HAP-1 (cell line): Measurements from ENCODE around the gene INPP5F.

Experiments
- DNase-seq, 2 experiments: peaks; one replicate each; pipeline ENCODE4 v3.0.0-alpha.2; 2016 to 2020; ENCODE audit warnings: low spot score in 2 of 2
- H3K27me3 ChIP-seq: fragments of 250-450 bp; sonication (Bioruptor Pico); 2 replicates; pipeline ENCODE4 v1.5.1; 2020; ENCODE audit warnings: low read depth, mild to moderate bottlenecking, moderate library complexity
- H3K36me3 ChIP-seq: fragments of 250-450 bp; sonication (Bioruptor Pico); replicated peaks from 2 replicates; pipeline ENCODE4 v1.5.1; 2020; ENCODE audit warnings: mild to moderate bottlenecking
- H3K4me1 ChIP-seq: fragments of 250-450 bp; sonication (Bioruptor Pico); 2 replicates; pipeline ENCODE4 v1.5.1; 2020; ENCODE audit warnings: mild to moderate bottlenecking
- H3K4me3 ChIP-seq: fragments of 250-450 bp; sonication (Bioruptor Pico); 2 replicates; pipeline ENCODE4 v1.5.1; 2020; ENCODE audit warnings: mild to moderate bottlenecking, moderate library complexity
- H3K9me3 ChIP-seq: fragments of 250-450 bp; sonication (Bioruptor Pico); 2 replicates; pipeline ENCODE4 v1.5.1; 2020; ENCODE audit warnings: mild to moderate bottlenecking, moderate library complexity
- in situ Hi-C: fragments of 300-500 bp; cut with MboI; formaldehyde crosslinking; loops from 3 replicates; pipeline ENCODE4 v1.14.3; 2020; ENCODE audit warnings: low sequenced_read_pairs, inconsistent platforms, mixed read lengths

Gene INPP5F

DNA sequence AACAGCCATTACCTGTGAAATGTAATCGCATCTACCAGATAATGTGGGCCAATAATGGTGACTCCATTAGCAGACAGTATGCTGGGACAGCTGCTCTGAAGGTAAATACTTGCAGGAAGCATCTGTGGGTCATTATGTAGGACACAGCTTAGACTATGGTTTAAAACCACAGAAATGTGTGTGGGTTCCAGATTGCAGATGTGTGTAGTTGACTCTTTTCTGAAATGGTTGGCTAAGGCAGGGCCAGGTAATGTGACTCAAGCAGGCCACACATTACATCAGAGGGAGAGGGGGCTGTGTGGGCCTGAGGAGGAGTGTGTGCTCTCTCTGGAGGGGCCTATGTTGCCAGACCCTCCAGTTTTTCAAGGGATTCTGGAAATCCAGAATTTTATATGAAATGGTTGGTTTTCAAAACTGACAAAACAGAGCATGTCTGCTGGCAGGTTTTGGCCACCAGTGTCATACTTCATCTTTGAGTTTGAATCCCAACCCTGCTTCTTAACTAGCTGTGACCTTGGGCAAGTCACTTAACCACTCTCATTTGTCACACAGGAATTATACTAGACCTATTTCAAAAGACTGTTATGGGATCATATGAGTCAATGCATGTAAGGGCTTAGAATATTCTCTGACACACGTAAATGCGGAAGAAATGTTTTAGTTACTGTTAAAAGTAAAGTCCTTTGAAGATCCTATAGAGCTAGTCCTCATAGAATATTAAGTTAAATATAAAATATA lies 82.3 kb downstream of the INPP5F start:
- in situ Hi-C loops = no loop called here
- no peaks in the 10 kb centered on the region for H3K27me3 ChIP-seq
- H3K36me3 ChIP-seq = no peaks in the 10 kb centered on the region; the same call in none of the 2 replicates
- H3K9me3 ChIP-seq = no peaks in the 10 kb centered on the region
- no peak overlapping the region for H3K4me3 ChIP-seq
- no peak for DNase-seq
- no peaks in the 10 kb centered on the region for H3K4me1 ChIP-seq

- Histone ChIP-seq H3K27me3 (no peaks in the 10 kb centered on the region), H3K4me3 (no peak overlapping the region), H3K9me3 (no peaks in the 10 kb centered on the region), H3K36me3 (no peaks in the 10 kb centered on the region; the same call in 1 of the 2 replicates), H3K4me1 (no peaks in the 10 kb centered on the region)
- in situ Hi-C loops = no loop called here
- DNase-seq = no peak
Observed at GRCh38 chr10:119811122-119811521, 85.3 kb downstream of the INPP5F start.

- no peak for DNase-seq
Observed at GRCh38 chr10:119812684-119813083, 86.8 kb downstream of the INPP5F start.

DNA sequence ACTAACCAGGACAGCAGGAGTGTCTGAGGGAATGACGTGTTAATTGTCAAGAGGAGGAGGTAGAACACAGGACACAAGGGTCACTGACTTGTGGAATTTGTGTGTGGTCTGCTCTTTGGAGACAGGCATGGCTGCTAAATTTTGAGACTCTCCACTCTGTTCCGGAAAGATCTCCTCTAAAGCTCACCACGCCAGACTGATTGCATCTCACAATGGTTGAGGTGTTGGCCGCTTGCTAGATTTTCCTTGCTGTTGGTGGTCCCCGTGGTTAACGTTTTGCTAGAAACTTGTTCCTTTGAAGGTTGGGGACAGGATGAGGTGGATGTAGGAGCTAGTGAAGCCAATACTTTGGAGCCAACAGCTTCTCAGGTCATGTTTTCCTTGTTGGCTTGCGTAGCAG lies 89.8 kb downstream of the INPP5F start:
- in situ Hi-C loops = no loop called here
- Histone ChIP-seq H3K4me1 (no peaks in the 10 kb centered on the region), H3K4me3 (no peak overlapping the region), H3K36me3 (no peaks in the 10 kb centered on the region), H3K9me3 (no peaks in the 10 kb centered on the region), H3K27me3 (no peaks in the 10 kb centered on the region)
- DNase-seq = no peak

More at GRCh38 chr10:119812684-119813083, 86.8 kb downstream of the INPP5F start:
- H3K9me3 ChIP-seq = no peaks in the 10 kb centered on the region
- in situ Hi-C loops = no loop called here
- H3K4me3 ChIP-seq = no peak overlapping the region
- no peaks in the 10 kb centered on the region for H3K36me3 ChIP-seq
- H3K4me1 ChIP-seq = no peaks in the 10 kb centered on the region
- H3K27me3 ChIP-seq = no peaks in the 10 kb centered on the region

GRCh38 chr10:119817991-119818888 lies 92.4 kb downstream of the INPP5F start:
- H3K36me3 ChIP-seq = no peaks in the 10 kb centered on the region
- DNase-seq = no peak
- no peaks in the 10 kb centered on the region for H3K27me3 ChIP-seq
- no peaks in the 10 kb centered on the region for H3K9me3 ChIP-seq
- H3K4me3 ChIP-seq = no peak overlapping the region
- no peaks in the 10 kb centered on the region for H3K4me1 ChIP-seq
- in situ Hi-C loops = no loop called here

- H3K27me3 ChIP-seq = no peaks in the 10 kb centered on the region
- in situ Hi-C loops = no loop called here
- DNase-seq = no peak
- no peaks in the 10 kb centered on the region for H3K9me3 ChIP-seq
- no peaks in the 10 kb centered on the region for H3K4me1 ChIP-seq
- no peak overlapping the region for H3K4me3 ChIP-seq
- no peaks in the 10 kb centered on the region for H3K36me3 ChIP-seq
Observed at GRCh38 chr10:119818889-119819270, 93.0 kb downstream of the INPP5F start.

DNA sequence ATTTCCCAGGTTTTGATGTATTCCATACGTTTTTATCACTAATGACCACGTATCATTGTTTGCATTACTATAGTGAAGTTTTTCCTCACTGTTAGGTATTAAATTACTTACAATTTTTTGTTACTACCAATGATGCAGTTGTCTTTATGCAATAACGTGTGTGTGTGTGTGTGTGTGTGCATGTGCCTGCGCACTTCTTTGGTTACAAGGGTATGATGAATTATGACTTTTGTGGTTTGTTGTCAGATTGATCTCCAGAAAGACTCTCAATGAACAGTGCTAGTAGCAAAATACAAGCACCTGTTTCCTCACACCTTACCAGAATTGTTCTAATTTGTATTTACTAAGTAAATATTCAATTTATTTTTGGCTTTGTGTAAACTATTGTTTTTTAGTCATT lies 95.3 kb downstream of the INPP5F start:
- no peak overlapping the region for H3K4me3 ChIP-seq
- H3K4me1 ChIP-seq = no peaks in the 10 kb centered on the region
- in situ Hi-C loops = no loop called here
- H3K36me3 ChIP-seq = no peaks in the 10 kb centered on the region; the same call in 1 of the 2 replicates
- no peaks in the 10 kb centered on the region for H3K27me3 ChIP-seq
- H3K9me3 ChIP-seq = no peaks in the 10 kb centered on the region
- DNase-seq = no peak

GRCh38 chr10:119824299-119824698 lies 98.4 kb downstream of the INPP5F start:
- Histone ChIP-seq H3K4me3 (no peak overlapping the region), H3K4me1 (no peaks in the 10 kb centered on the region), H3K36me3 (peaks cover 9% of the 10 kb centered on the region), H3K9me3 (no peaks in the 10 kb centered on the region), H3K27me3 (no peaks in the 10 kb centered on the region)
- in situ Hi-C loops = no loop called here
- DNase-seq = no peak

- DNase-seq = no peak
- Histone ChIP-seq H3K4me1 (no peaks in the 10 kb centered on the region), H3K36me3 (peaks cover 32% of the 10 kb centered on the region), H3K9me3 (no peaks in the 10 kb centered on the region), H3K4me3 (no peak overlapping the region), H3K27me3 (no peaks in the 10 kb centered on the region)
- in situ Hi-C loops = no loop called here
Observed at GRCh38 chr10:119826771-119827170, 100.9 kb downstream of the INPP5F start.

GRCh38 chr10:119827430-119827829 lies 101.6 kb downstream of the INPP5F start:
- Histone ChIP-seq H3K36me3 (peaks cover 38% of the 10 kb centered on the region), H3K9me3 (no peaks in the 10 kb centered on the region), H3K27me3 (no peaks in the 10 kb centered on the region), H3K4me1 (no peaks in the 10 kb centered on the region), H3K4me3 (no peak overlapping the region)
- no peak for DNase-seq
- in situ Hi-C loops = no loop called here

DNA sequence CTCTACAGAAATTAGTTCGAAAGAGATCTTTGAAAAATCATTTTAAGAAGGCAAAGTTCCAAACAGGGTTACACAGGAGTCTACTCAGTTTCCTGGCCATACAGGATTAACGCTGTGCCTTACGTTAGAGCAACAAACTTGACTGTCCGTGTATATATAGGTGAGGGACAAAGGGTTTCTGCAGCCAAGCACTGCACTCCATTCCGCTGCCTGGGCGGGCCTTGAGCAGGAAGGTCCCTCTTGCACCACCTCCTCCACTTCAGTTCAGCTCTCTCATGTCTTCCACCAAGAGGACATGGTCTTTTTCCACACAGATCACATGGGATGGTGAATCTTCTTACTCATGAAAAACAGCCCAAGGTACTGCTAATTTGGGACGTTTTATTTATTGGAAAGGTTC lies 103.6 kb downstream of the INPP5F start:
- Histone ChIP-seq H3K4me3 (no peak overlapping the region), H3K36me3 (peaks cover 56% of the 10 kb centered on the region), H3K9me3 (no peaks in the 10 kb centered on the region), H3K27me3 (no peaks in the 10 kb centered on the region), H3K4me1 (no peaks in the 10 kb centered on the region)
- DNase-seq = no peak
- in situ Hi-C loops = no loop called here

GRCh38 chr10:119830851-119831250 lies 105.0 kb downstream of the INPP5F start:
- Histone ChIP-seq H3K9me3 (no peaks in the 10 kb centered on the region), H3K27me3 (no peaks in the 10 kb centered on the region), H3K4me3 (no peak overlapping the region), H3K36me3 (peaks cover 64% of the 10 kb centered on the region), H3K4me1 (no peaks in the 10 kb centered on the region)
- in situ Hi-C loops = no loop called here
- DNase-seq = no peak

- DNase-seq = no peak
- peaks cover 70% of the 10 kb centered on the region for H3K36me3 ChIP-seq
- no peak overlapping the region for H3K4me3 ChIP-seq
- in situ Hi-C loops = no loop called here
- no peaks in the 10 kb centered on the region for H3K4me1 ChIP-seq
- no peaks in the 10 kb centered on the region for H3K9me3 ChIP-seq
- H3K27me3 ChIP-seq = no peaks in the 10 kb centered on the region
Observed at GRCh38 chr10:119831656-119832055, 105.8 kb downstream of the INPP5F start.

GRCh38 chr10:119832951-119833350 lies 107.1 kb downstream of the INPP5F start:
- no peaks in the 10 kb centered on the region for H3K9me3 ChIP-seq
- peaks cover 77% of the 10 kb centered on the region for H3K36me3 ChIP-seq
- H3K4me1 ChIP-seq = no peaks in the 10 kb centered on the region
- DNase-seq = no peak
- in situ Hi-C loops = no loop called here
- H3K4me3 ChIP-seq = no peak overlapping the region
- no peaks in the 10 kb centered on the region for H3K27me3 ChIP-seq
